LoVo (cell line): ENCODE measurements around the gene ACOD1.
A peak's percentile ranks its signal among the peaks of the same experiment; 100 is the strongest.
"Not testable (repeated sequence)": the region's sequence is repeated elsewhere in the genome, so short reads cannot be mapped to it uniquely, and the experiment has no call there.

Experiments
- DNase-seq: peaks from one replicate; pipeline ENCODE4 v3.0.0-alpha.2; 2016; ENCODE audit warnings: low spot score

Gene ACOD1

DNA sequence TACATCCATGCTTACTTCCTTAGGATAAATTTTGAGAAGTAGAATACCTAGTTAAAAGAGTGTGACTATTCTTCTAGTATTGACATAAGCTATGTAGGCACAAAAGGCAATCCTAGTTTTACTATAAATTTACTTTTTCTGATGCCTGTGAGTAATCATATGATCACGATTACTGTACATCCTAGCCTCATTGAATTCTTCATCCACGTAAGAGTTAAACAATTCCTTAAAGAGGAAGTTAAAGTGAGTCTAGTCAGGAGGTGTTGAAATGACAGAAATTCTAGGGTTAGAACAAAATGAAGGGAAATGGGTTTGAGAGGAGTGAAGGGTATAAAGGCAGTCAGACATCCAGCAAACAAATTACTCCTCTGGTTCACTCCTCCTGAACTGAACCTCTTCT is at the start of gene ACOD1:
Gene ACOD1, plus strand, starts transcription at position 363 of the 400 bp plus-strand sequence. CDS start 48 bp downstream, outside the sequence.
- no peak for DNase-seq

DNA sequence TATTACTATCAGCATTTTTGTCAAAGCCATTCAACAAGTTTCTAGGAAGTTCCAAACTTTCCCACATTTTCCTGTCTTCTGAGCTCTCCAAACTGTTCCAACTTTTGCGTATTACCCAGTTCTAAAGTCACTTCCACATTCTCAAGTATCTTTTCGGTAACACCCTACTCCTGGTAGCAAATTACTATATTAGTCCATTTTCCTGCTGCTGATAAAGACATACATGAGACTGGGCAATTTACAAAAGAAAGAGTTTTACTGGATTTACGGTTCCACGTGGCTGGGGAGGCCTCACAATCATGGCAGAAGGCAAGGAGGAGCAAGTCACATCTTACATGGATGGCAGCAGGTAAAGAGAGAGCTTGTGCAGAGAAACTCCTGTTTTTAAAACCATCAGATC is 49.2 kb upstream of the ACOD1 start:
- DNase-seq = not testable (repeated sequence)

GRCh38 chr13:76903544-76904162 is 44.7 kb upstream of the ACOD1 start:
- DNase-seq = peak; percentile 69

DNA sequence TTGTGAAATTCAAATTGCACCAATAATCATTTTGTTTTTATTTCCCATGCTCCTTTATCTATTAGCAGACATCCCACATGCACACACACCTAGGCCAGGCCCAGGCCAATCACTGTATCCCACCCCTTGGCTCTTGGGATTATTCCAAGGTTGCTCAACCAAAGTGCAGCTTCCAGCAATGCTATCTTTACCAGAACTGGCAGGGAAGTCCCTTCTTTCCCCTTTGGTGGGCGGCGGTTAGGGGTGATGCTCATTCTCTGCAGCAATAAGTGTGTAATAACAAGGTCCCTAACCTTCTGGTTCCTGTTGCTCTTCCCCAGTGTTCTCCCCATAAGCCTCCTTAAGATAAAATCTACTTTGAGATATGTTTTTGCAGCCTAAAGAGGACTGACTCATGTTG is 43.8 kb upstream of the ACOD1 start:
- DNase-seq = no peak

DNA sequence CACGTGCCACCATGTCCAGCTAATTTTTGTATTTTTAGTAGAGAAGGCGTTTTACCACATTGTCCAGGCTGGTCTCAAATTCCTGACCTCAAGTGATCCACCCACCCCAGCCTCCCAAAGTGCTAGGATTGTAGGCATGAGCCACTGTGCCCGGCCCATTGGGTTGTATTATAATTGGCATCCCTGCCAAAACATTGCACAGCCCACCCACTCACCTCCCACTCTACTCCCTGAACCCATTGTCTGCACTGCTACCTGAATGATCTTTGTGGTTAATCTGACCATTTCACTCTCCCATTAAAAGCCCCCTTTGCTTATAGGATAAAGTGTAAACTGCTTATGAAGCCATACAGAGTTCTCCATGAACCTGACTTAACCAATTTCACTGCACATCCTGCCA is 35.8 kb upstream of the ACOD1 start:
- DNase-seq = no peak

- DNase-seq = no peak
These were observed 34.4 kb upstream of the ACOD1 start for GRCh38 chr13:76913898-76914297.

DNA sequence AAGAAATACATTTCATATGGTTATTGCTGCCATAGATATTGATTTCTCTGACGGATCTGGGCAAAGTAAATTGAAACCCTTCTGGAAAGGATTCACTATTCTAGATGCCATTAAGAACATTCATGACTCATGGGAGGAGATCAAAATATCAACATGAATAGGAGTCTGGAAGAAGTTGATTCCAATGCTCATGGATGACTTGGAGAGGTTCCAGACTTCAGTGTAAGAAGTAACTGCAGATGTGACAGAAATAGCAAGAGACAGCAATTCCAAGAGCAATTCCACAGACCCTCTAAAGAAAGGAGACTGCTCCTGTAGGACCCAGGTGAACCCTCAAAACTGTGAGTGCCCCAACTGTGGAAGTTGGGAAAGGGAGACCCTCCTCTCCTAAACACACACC is 31.2 kb upstream of the ACOD1 start:
- DNase-seq = no peak

- not testable (repeated sequence) for DNase-seq
These were observed 30.4 kb upstream of the ACOD1 start for GRCh38 chr13:76917755-76918481.

DNA sequence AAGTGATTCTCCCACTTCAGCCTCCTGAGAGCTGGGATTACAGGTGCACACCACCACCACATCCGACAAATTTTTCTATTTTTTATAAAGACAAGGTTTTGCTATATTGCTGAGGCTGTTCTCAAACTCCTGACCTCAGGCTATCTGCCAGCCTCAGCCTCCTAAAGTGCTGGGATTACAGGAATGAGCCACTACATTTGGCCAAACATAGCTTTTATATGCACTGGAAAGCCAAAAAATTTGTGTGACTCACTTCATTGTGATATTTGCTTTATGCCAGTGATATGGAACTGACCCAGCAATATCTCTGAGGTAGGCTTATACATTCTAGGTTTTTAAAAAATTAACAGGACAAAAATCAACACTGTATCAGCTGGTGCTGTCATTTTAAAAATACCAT is 26.8 kb upstream of the ACOD1 start:
- DNase-seq = no peak

GRCh38 chr13:76925115-76925514 is 23.2 kb upstream of the ACOD1 start:
- no peak for DNase-seq

- no peak for DNase-seq
These were observed 20.4 kb upstream of the ACOD1 start for GRCh38 chr13:76927955-76928354.

GRCh38 chr13:76928456-76928855 is 19.9 kb upstream of the ACOD1 start:
- DNase-seq = no peak

GRCh38 chr13:76929320-76929719 is 19.0 kb upstream of the ACOD1 start:
- no peak for DNase-seq

- no peak for DNase-seq
These were observed 18.4 kb upstream of the ACOD1 start for GRCh38 chr13:76929851-76930374.

DNA sequence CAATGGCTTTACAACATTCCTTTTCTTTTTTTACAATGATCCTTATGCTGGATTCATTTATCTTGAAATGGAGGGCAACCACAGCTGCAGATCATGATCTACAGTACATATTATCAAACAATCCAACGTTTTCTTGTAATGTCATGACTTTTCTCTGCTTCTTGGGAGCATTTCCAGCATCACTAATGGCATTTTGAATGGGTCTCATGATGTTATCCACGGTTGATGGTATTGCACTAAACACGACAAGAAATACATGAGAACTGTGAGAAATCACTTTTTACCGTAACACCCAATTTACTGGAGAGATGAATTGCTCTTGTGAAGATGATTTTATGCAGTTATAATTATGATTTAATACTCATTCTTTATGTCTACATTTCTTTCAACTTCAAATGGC is 16.2 kb upstream of the ACOD1 start:
- no peak for DNase-seq

DNA sequence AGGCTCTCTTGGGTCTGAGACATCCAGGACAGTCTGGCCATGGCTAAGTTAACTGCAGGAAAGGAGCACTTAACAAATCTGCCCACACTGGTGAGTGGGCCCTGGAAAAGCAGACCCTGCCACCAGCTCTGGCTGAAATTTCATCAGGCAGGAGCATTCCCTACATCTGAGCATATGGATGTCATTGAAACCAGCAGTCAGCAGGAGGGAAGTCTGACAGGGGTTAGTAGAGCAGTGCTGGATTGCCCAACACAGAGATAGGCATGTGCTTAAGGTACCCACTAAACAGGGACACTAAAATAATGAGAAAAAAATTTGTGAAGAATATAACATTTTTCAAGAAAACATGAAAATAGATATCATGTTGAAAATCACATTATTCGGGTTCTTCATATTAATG is 13.6 kb upstream of the ACOD1 start:
- DNase-seq = no peak

DNA sequence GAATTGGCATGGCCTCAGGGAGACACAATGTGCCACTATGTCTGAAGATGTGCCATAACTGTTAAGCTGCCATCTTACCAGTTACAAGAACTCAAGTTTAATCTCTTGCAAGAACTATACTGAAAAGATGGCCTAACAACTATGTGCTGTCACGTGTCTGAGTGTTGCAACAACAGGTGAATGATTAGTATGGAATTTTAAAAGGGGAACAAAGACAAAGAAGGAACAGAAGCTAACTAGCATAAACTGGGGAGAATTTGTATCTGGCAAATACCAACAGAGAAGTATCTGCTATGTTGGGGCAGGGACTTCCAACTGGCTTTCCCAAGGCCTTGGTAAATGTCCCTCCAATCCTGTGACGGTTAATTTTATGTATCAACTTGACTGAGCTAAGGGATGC is 11.5 kb upstream of the ACOD1 start:
- DNase-seq = no peak

- peak; percentile 9 for DNase-seq
These were observed 11.0 kb upstream of the ACOD1 start for GRCh38 chr13:76937281-76937820.

GRCh38 chr13:76939215-76939614 is 9.1 kb upstream of the ACOD1 start:
- no peak for DNase-seq

GRCh38 chr13:76942363-76942762 is 5.9 kb upstream of the ACOD1 start:
- DNase-seq = no peak

- no peak for DNase-seq
These were observed 4.7 kb upstream of the ACOD1 start for GRCh38 chr13:76943646-76944045.

- no peak for DNase-seq
These were observed 3.9 kb upstream of the ACOD1 start for GRCh38 chr13:76944456-76944855.

DNA sequence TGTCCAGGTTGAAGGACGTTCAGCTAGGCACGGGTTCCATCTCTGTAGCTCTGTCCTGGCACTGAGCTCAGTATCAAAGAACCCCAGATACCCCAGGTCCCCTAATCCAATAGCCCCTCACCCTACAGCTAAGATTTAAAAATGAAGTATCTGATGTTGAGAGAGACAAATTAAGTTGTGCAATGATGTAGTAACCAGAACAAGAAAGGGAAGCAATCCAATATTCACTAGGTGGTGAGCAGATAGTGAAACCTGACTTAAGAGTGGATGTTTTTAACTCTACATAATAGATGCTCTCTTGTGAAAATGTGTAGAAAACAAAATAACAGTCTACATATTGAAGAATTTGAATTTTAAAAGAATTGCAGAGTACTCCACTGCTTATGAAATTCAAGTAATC is 1.8 kb downstream of the ACOD1 start:
- no peak for DNase-seq
